Esophagus squamous epithelium (tissue), 5 donors: ENCODE results near the gene RPL18A. TPM values are rescaled to one million over a fixed set of nuclear protein-coding genes. Genes with fewer than 3 reads are reported as not detected.
A peak's percentile ranks its signal among the peaks of the same experiment; 100 is the strongest.

Experiments used
- DNase-seq: peaks from one replicate; lab custom pipeline; 2025; lab: John Stamatoyannopoulos, UW
- H3K27ac ChIP-seq, 4 donors: fragments of 200-600 bp; sonication (generic); one replicate each; pipeline ENCODE4 v1.5.1; 2016 to 2019; ENCODE audit warnings: mild to moderate bottlenecking in 1 of 4
- H3K27me3 ChIP-seq, 4 donors: fragments of 200-600 bp; sonication (generic); 1 replicate in 3 of 4; 2 replicates in 1 of 4; pipeline versions ENCODE4 v1.5.1 to v1.6.0; 2017 to 2021; ENCODE audit warnings: antibody characterized with exemption in 1 of 4
- H3K36me3 ChIP-seq, 3 donors: fragments of 200-600 bp; sonication (generic); one replicate each; pipeline ENCODE4 v1.5.1; 2016 to 2019
- H3K4me1 ChIP-seq, 3 donors: fragments of 200-600 bp; sonication (generic); one replicate each; pipeline ENCODE4 v1.5.1; 2017 to 2019
- H3K4me3 ChIP-seq, 4 donors: fragments of 200-600 bp; sonication (generic); 1 replicate in 3 of 4; 2 replicates in 1 of 4; pipeline ENCODE4 v1.5.1; 2016 to 2019; ENCODE audit warnings: mild to moderate bottlenecking in 2 of 4, moderate library complexity in 1 of 4
- H3K9me3 ChIP-seq, 3 donors: fragments of 200-600 bp; sonication (generic); one replicate each; pipeline ENCODE4 v1.5.1; 2016 to 2019
- CTCF ChIP-seq, 6 experiments: fragments of 450-650 bp in 4 of 6; fragments of 200-600 bp in 2 of 6; sonication (generic) in 2 of 6; IDR thresholded peaks; one replicate each; pipeline ENCODE4 v1.5.1; 2016 to 2019; ENCODE audit warnings: antibody characterized with exemption in 6 of 6, mild to moderate bottlenecking in 4 of 6, moderate library complexity in 4 of 6
- POLR2A ChIP-seq, 4 donors: fragments of 450-650 bp; IDR thresholded peaks; one replicate each; pipeline ENCODE4 v1.6.1; 2017; ENCODE audit warnings: antibody characterized with exemption in 4 of 4, mild to moderate bottlenecking in 4 of 4, moderate library complexity in 3 of 4
- WGBS, 2 donors: methylation state at CpG; one replicate each; pipeline ENCODE4 v1.1.5; 2018; 5-methylcytosine and 5-hydroxymethylcytosine counted together
- intact Hi-C: fragments of 100-400 bp; cut with DNase I; formaldehyde crosslinking; loops from one replicate; pipeline ENCODE4 v1.15.0; 2022
- total RNA-seq, 4 donors: library from RNA; depleted of rRNA; stranded (reverse); fragments of >200 nt; gene quantifications; one replicate each; pipeline ENCODE4 v1.1.0, GENCODE V29; 2016
- donor health status: DM: yes; HTN: yes; CAD: no.

The RPL18A gene
- total RNA-seq, 4 donors from 2014 or later, result 1,080 to 2,192 (median 1,622) TPM

GRCh38 chr19:17841810-17842662, 17.7 kb upstream of the RPL18A start:
- Histone ChIP-seq H3K27ac (peak overlapping the region in 3 of 4 donors; percentile 1 to 49 (median 39)), H3K4me3 (peak overlapping the region; percentile 4 to 63 (median 34)), H3K27me3 (peaks cover 0 to 62% (median 0%) of the 10 kb centered on the region in 4 donors), H3K4me1 (peaks cover 10 to 48% (median 10%) of the 10 kb centered on the region in 3 donors), H3K36me3 (peaks cover 0 to 23% (median 0%) of the 10 kb centered on the region in 3 donors), H3K9me3 (no peaks in the 10 kb centered on the region)
- WGBS, 2 donors, result 20 to 34% methylated on average over 18 to 37 of the region's 56 CpGs
- no peak for DNase-seq
- intact Hi-C loops, result no loop called here
- TF ChIP-seq CTCF (IDR thresholded peaks at IDR 0.05) (no peak), POLR2A (IDR thresholded peaks at IDR 0.05) (no peak)

- H3K4me3 ChIP-seq, result peak overlapping the region in 3 of 4 donors; percentile 25 to 63 (median 42)
- intact Hi-C loops, result no loop called here
- no peaks in the 10 kb centered on the region for H3K9me3 ChIP-seq
- peak overlapping the region in 3 of 4 donors; percentile 1 to 49 (median 39) for H3K27ac ChIP-seq
- DNase-seq, result no peak
- peaks cover 0 to 21% (median 0%) of the 10 kb centered on the region in 3 donors for H3K36me3 ChIP-seq
- no peak for TF ChIP-seq POLR2A (IDR thresholded peaks at IDR 0.05)
- TF ChIP-seq CTCF (IDR thresholded peaks at IDR 0.05), result no peak
- no CpG with 5 or more reads among the region's 20 CpGs for WGBS, 2 donors
- peaks cover 0 to 70% (median 0%) of the 10 kb centered on the region in 4 donors for H3K27me3 ChIP-seq
- peaks cover 10 to 55% (median 15%) of the 10 kb centered on the region in 3 donors for H3K4me1 ChIP-seq
Measured at GRCh38 chr19:17842663-17843291, 16.9 kb upstream of the RPL18A start.

GRCh38 chr19:17843292-17843827, 16.4 kb upstream of the RPL18A start:
- intact Hi-C loops, result no loop called here
- peaks cover 0 to 16% (median 0%) of the 10 kb centered on the region in 3 donors for H3K36me3 ChIP-seq
- 77 to 89% methylated on average over 4 to 6 of the region's 9 CpGs for WGBS, 2 donors
- H3K4me1 ChIP-seq, result peaks cover 12 to 61% (median 20%) of the 10 kb centered on the region in 3 donors
- TF ChIP-seq CTCF (IDR thresholded peaks at IDR 0.05), result no peak
- no peak for TF ChIP-seq POLR2A (IDR thresholded peaks at IDR 0.05)
- H3K4me3 ChIP-seq, result no peak overlapping the region
- no peaks in the 10 kb centered on the region for H3K9me3 ChIP-seq
- peaks cover 0 to 74% (median 0%) of the 10 kb centered on the region in 4 donors for H3K27me3 ChIP-seq
- DNase-seq, result no peak
- H3K27ac ChIP-seq, result no peak overlapping the region

- H3K27ac ChIP-seq, result no peak overlapping the region
- peaks cover 0 to 12% (median 0%) of the 10 kb centered on the region in 3 donors for H3K36me3 ChIP-seq
- TF ChIP-seq CTCF (IDR thresholded peaks at IDR 0.05) (no peak), POLR2A (IDR thresholded peaks at IDR 0.05) (no peak)
- intact Hi-C loops, result no loop called here
- H3K9me3 ChIP-seq, result no peaks in the 10 kb centered on the region
- peaks cover 19 to 67% (median 22%) of the 10 kb centered on the region in 3 donors for H3K4me1 ChIP-seq
- H3K4me3 ChIP-seq, result no peak overlapping the region
- peaks cover 0 to 74% (median 0%) of the 10 kb centered on the region in 4 donors for H3K27me3 ChIP-seq
- no peak for DNase-seq
- 75 to 84% methylated on average over 7 to 8 of the region's 14 CpGs for WGBS, 2 donors
Measured at GRCh38 chr19:17843908-17844490, 15.7 kb upstream of the RPL18A start.
